H9 (cell line): ENCODE measurements around the gene PHF24. TPM values are rescaled to one million over a fixed set of nuclear protein-coding genes. Genes with fewer than 3 reads are reported as not detected.

Source experiments
- DNase-seq: peaks from one replicate; pipeline ENCODE4 v3.0.0-alpha.2; 2017
- H2AFZ ChIP-seq: one replicate; pipeline ENCODE4 v1.6.1; 2013; ENCODE audit warnings: mild to moderate bottlenecking, low read length, control low read depth, moderate library complexity
- H2AK5ac ChIP-seq: 2 replicates; pipeline ENCODE4 v1.6.1; 2013; ENCODE audit warnings: low read length, control low read depth, mixed read lengths; ENCODE audit not compliant: insufficient read length
- H2BK120ac ChIP-seq: one replicate; pipeline ENCODE4 v1.6.1; 2013; ENCODE audit warnings: low read depth, mild to moderate bottlenecking, low read length, control low read depth, inconsistent platforms; ENCODE audit not compliant: poor library complexity, severe bottlenecking
- H2BK12ac ChIP-seq: 2 replicates; pipeline ENCODE4 v1.6.1; 2013; ENCODE audit warnings: low read length, control low read depth, mixed read lengths, low read depth; ENCODE audit not compliant: insufficient read length
- H2BK15ac ChIP-seq: 2 replicates; pipeline ENCODE4 v1.6.1; 2013; ENCODE audit warnings: low read depth, low read length, control low read depth
- H2BK20ac ChIP-seq: one replicate; pipeline ENCODE4 v1.6.1; 2013; ENCODE audit warnings: low read depth, mild to moderate bottlenecking, low read length, control low read depth, inconsistent platforms; ENCODE audit not compliant: poor library complexity, severe bottlenecking
- H2BK5ac ChIP-seq: 2 replicates; pipeline ENCODE4 v1.6.1; 2013; ENCODE audit warnings: low read length, control low read depth, mixed read lengths; ENCODE audit not compliant: insufficient read length
- H3K14ac ChIP-seq: 2 replicates; pipeline ENCODE4 v1.6.1; 2013; ENCODE audit warnings: low read length, control low read depth; ENCODE audit not compliant: insufficient read depth
- H3K18ac ChIP-seq: 2 replicates; pipeline ENCODE4 v1.6.1; 2013; ENCODE audit warnings: low read depth, mild to moderate bottlenecking, mixed read lengths, low read length, control low read depth; ENCODE audit not compliant: insufficient read length
- H3K23ac ChIP-seq: 2 replicates; pipeline ENCODE4 v1.6.1; 2013; ENCODE audit warnings: low read length, control low read depth, mixed read lengths, low read depth; ENCODE audit not compliant: insufficient read length
- H3K23me2 ChIP-seq: 2 replicates; pipeline ENCODE4 v1.6.1; 2013; ENCODE audit warnings: low read depth, mild to moderate bottlenecking, mixed read lengths, low read length, control low read depth; ENCODE audit not compliant: insufficient read length, poor library complexity, severe bottlenecking
- H3K27ac ChIP-seq: 2 replicates; pipeline ENCODE4 v1.5.1; 2013; ENCODE audit warnings: low read length, control low read depth, mixed read lengths, low read depth; ENCODE audit not compliant: insufficient read length
- H3K27me3 ChIP-seq: 2 replicates; pipeline ENCODE4 v1.6.1; 2013; ENCODE audit warnings: low read length, control low read depth, inconsistent platforms; ENCODE audit not compliant: insufficient read depth
- H3K4ac ChIP-seq: 2 replicates; pipeline ENCODE4 v1.6.1; 2013; ENCODE audit warnings: low read depth, mild to moderate bottlenecking, control low read depth, inconsistent platforms, low read length, moderate library complexity
- H3K4me1 ChIP-seq: 2 replicates; pipeline ENCODE4 v1.6.1; 2013; ENCODE audit warnings: low read length, control low read depth, inconsistent platforms; ENCODE audit not compliant: insufficient read depth
- H3K4me2 ChIP-seq: 2 replicates; pipeline ENCODE4 v1.6.1; 2013; ENCODE audit warnings: low read length, control low read depth, mixed read lengths; ENCODE audit not compliant: insufficient read length, insufficient read depth
- H3K56ac ChIP-seq: 2 replicates; pipeline ENCODE4 v1.6.1; 2013; ENCODE audit warnings: low read depth, mild to moderate bottlenecking, mixed read lengths, low read length, control low read depth; ENCODE audit not compliant: insufficient read length
- H3K79me1 ChIP-seq: 2 replicates; pipeline ENCODE4 v1.6.1; 2013; ENCODE audit warnings: low read depth, mild to moderate bottlenecking, moderate library complexity, low read length, control low read depth, inconsistent platforms; ENCODE audit not compliant: insufficient read depth, poor library complexity, severe bottlenecking
- H3K79me2 ChIP-seq: 2 replicates; pipeline ENCODE4 v1.6.1; 2013; ENCODE audit warnings: low read length, control low read depth, inconsistent platforms; ENCODE audit not compliant: insufficient read depth
- H3K9ac ChIP-seq: 2 replicates; pipeline ENCODE4 v1.6.1; 2013; ENCODE audit warnings: low read length, control low read depth, mixed read lengths; ENCODE audit not compliant: insufficient read length; ENCODE audit errors: extremely low read depth
- H3K9me3 ChIP-seq: one replicate; pipeline ENCODE4 v1.6.1; 2013; ENCODE audit warnings: low read depth, low read length, inconsistent platforms; ENCODE audit not compliant: control insufficient read depth
- H3T11ph ChIP-seq: one replicate; pipeline ENCODE4 v1.6.1; 2013; ENCODE audit warnings: mild to moderate bottlenecking, low read length, control low read depth, inconsistent platforms
- H4K20me1 ChIP-seq: one replicate; pipeline ENCODE4 v1.6.1; 2013; ENCODE audit not compliant: control insufficient read depth, insufficient read length, insufficient read depth
- H4K5ac ChIP-seq: 2 replicates; pipeline ENCODE4 v1.6.1; 2013; ENCODE audit warnings: low read depth, mild to moderate bottlenecking, mixed read lengths, low read length, control low read depth; ENCODE audit not compliant: insufficient read length
- H4K8ac ChIP-seq: replicated peaks from 2 replicates; pipeline ENCODE4 v1.6.1; 2013; ENCODE audit warnings: low read length, control low read depth, mixed read lengths, low read depth; ENCODE audit not compliant: insufficient read length
- H4K91ac ChIP-seq: 2 replicates; pipeline ENCODE4 v1.6.1; 2013; ENCODE audit warnings: low read depth, mild to moderate bottlenecking, moderate library complexity, mixed read lengths, low read length, control low read depth; ENCODE audit not compliant: insufficient read length
- H3K27ac Mint-ChIP-seq, 3 experiments: 2 replicates in 2 of 3; 3 replicates in 1 of 3; pipeline ENCODE4 v1.8.0; 2020 to 2021; ENCODE audit warnings: mixed read lengths in 3 of 3, mild to moderate bottlenecking in 1 of 3, moderate library complexity in 1 of 3
- H3K27me3 Mint-ChIP-seq: 2 replicates; pipeline ENCODE4 v1.8.0; 2021; ENCODE audit warnings: low read depth, mild to moderate bottlenecking, moderate library complexity, mixed read lengths
- H3K36me3 Mint-ChIP-seq, 3 experiments: 2 replicates in 2 of 3; 3 replicates in 1 of 3; pipeline ENCODE4 v1.8.0; 2020 to 2021; ENCODE audit warnings: low read depth in 3 of 3, mixed read lengths in 3 of 3; ENCODE audit not compliant: insufficient read depth in 1 of 3
- H3K4me1 Mint-ChIP-seq, 2 experiments: 2 replicates each; pipeline ENCODE4 v1.8.0; 2020; ENCODE audit warnings: mixed read lengths in 2 of 2
- H3K4me3 Mint-ChIP-seq, 2 experiments: 2 replicates in 1 of 2; 3 replicates in 1 of 2; pipeline ENCODE4 v1.8.0; 2020 to 2021; ENCODE audit warnings: mild to moderate bottlenecking in 2 of 2, mixed read lengths in 2 of 2, moderate library complexity in 1 of 2
- H3K9me3 Mint-ChIP-seq, 2 experiments: 2 replicates in 1 of 2; 3 replicates in 1 of 2; pipeline ENCODE4 v1.8.0; 2020; ENCODE audit warnings: mild to moderate bottlenecking in 2 of 2, mixed read lengths in 2 of 2, moderate library complexity in 1 of 2
- CTCF ChIP-seq: fragments of 200-600 bp; sonication (generic); conservative IDR thresholded peaks from 3 replicates; pipeline ENCODE4 v1.8.0; 2021; ENCODE audit warnings: antibody characterized with exemption, mild to moderate bottlenecking
- WGBS: extraction: QIAGEN DNeasy Blood & Tissue Kit; methylation state at CpG from one replicate; pipeline ENCODE4 v1.1.7; 2013; ENCODE audit warnings: missing lambda C conversion rate, low lambda C conversion rate, mixed read lengths; ENCODE audit not compliant: insufficient read length; ENCODE audit errors: extremely low coverage; 5-methylcytosine and 5-hydroxymethylcytosine counted together
- total RNA-seq: library from RNA; stranded (reverse); gene quantifications from 2 replicates; pipeline ENCODE4 v1.2.1, GENCODE V29; 2021

The PHF24 gene
- total RNA-seq, 1 experiment from 2014 or later, result 0.24 TPM

- H4K5ac ChIP-seq, result no peak overlapping the region
- H3K27me3 Mint-ChIP-seq, result peaks cover 13% of the 10 kb centered on the region
- no peak overlapping the region for H3K23ac ChIP-seq
- H3K79me2 ChIP-seq, result no peaks in the 10 kb centered on the region
- H3K4me2 ChIP-seq, result no peak overlapping the region
- no CpG with 5 or more reads among the region's 11 CpGs for WGBS
- H3K27ac ChIP-seq, result no peak overlapping the region
- H3T11ph ChIP-seq, result no peak overlapping the region
- H3K14ac ChIP-seq, result no peak overlapping the region; the same call in 1 of the 2 replicates
- no peak overlapping the region for H4K8ac ChIP-seq
- H4K91ac ChIP-seq, result no peak overlapping the region
- no peak overlapping the region for H3K27ac Mint-ChIP-seq
- no peak overlapping the region for H3K9ac ChIP-seq
- H3K56ac ChIP-seq, result no peak overlapping the region
- H2BK15ac ChIP-seq, result no peak overlapping the region
- no peak overlapping the region for H3K4ac ChIP-seq
- H3K36me3 Mint-ChIP-seq, result no peaks in the 10 kb centered on the region
- H3K9me3 ChIP-seq, result no peaks in the 10 kb centered on the region
- no peak overlapping the region for H2BK20ac ChIP-seq
- no peak for DNase-seq
- no peak overlapping the region for H3K18ac ChIP-seq
- no peaks in the 10 kb centered on the region for H3K23me2 ChIP-seq
- no peak overlapping the region for H2AFZ ChIP-seq
- H2BK120ac ChIP-seq, result no peak overlapping the region
- no peaks in the 10 kb centered on the region for H3K9me3 Mint-ChIP-seq
- no peak overlapping the region for H2BK5ac ChIP-seq
- TF ChIP-seq CTCF, result no peak
- H3K79me1 ChIP-seq, result no peaks in the 10 kb centered on the region
- H4K20me1 ChIP-seq, result no peaks in the 10 kb centered on the region
- no peak overlapping the region for H2BK12ac ChIP-seq
- H3K4me1 ChIP-seq, result peaks cover 2% of the 10 kb centered on the region; the same call in 1 of the 2 replicates
- no peak overlapping the region for H3K4me3 Mint-ChIP-seq
- peaks cover 11% of the 10 kb centered on the region in 2 experiments for H3K4me1 Mint-ChIP-seq
- no peaks in the 10 kb centered on the region for H3K27me3 ChIP-seq
- H2AK5ac ChIP-seq, result no peak overlapping the region
Measured at GRCh38 chr9:34976441-34976840, 18.4 kb downstream of the PHF24 start.
